ENCODE results near the gene REEP5. TPM values are rescaled to one million over a fixed set of nuclear protein-coding genes. Genes with fewer than 3 reads are reported as not detected.

The REEP5 gene
- polyA plus RNA-seq, 1 donor (not counting 4 experiments of a cell fraction or from before 2014, with no cell fraction given) = 298 TPM

DNA sequence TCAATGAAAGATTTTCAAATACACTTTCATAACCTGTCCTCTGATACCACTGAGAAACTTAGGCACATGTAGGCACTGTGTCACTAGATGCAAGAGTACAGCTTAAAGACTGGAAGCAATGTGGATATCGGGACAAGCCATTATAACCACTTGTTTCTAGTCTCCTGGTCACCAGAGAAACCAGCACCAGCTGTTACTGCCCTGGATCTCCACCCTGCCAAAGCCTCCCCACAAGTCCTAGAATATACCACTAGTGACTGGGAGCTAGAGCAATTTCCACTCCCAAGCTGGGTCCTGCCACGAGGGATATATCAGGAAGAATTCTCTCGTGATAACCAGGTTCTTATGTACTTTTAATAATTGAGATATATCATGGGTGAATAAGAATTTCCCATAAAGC, 19.5 kb downstream of the REEP5 start:
- H3K9ac ChIP-seq (ENCODE audit: control insufficient read depth, extremely low read depth, insufficient read depth, low read length) = no peak overlapping the region
- peaks cover 9 to 15% of the 10 kb centered on the region in 2 experiments for H3K36me3 ChIP-seq (ENCODE audit: control insufficient read depth in 2 of 2, extremely low read depth in 1 of 2, insufficient read depth in 2 of 2, low read length in 2 of 2)
- H3K79me2 ChIP-seq (ENCODE audit: control insufficient read depth, insufficient read depth, low read length) = peaks cover 40% of the 10 kb centered on the region

DNA sequence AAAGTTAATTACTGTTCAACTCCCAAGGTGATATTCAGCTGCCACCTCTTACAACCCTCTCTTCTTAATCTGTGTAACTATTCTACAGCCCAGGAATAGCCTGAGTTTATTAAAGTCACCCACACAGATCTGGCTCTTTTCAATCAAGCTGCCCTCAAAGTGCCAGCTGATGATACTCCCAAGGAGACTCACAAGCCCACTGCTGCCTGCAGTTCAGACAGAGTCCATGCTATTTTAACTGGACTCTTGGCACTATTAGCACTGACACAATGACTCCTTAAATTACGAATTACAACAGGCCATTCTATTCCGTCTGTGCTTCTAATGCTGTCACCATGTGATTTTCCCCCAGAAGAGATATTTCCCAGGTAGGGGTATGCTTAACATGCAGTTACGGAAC, 26.3 kb downstream of the REEP5 start:
- Histone ChIP-seq H2AFZ (ENCODE audit: control insufficient read depth, low read length) (no peak overlapping the region), H3K27me3 (ENCODE audit: control insufficient read depth, extremely low read depth, insufficient read depth, low read length) (no peaks in the 10 kb centered on the region), H3K9me3 (ENCODE audit: control insufficient read depth, low read depth, low read length) (no peaks in the 10 kb centered on the region), H3K79me2 (ENCODE audit: control insufficient read depth, insufficient read depth, low read length) (peaks cover 15% of the 10 kb centered on the region), H3K4me1 (ENCODE audit: control insufficient read depth, extremely low read depth, insufficient read depth, low read length) (no peaks in the 10 kb centered on the region), H3K27ac (ENCODE audit: control insufficient read depth, insufficient read depth, low read length) (no peak overlapping the region), H3K4me2 (ENCODE audit: control insufficient read depth, extremely low read depth, insufficient read depth, low read depth, low read length) (no peak overlapping the region), H3K9ac (ENCODE audit: control insufficient read depth, extremely low read depth, insufficient read depth, low read length) (no peak overlapping the region), H4K20me1 (ENCODE audit: control insufficient read depth, extremely low read depth, insufficient read depth, low read length) (no peaks in the 10 kb centered on the region), H3K4me3 (ENCODE audit: control insufficient read depth in 2 of 3, extremely low read depth in 1 of 3, insufficient read depth in 2 of 3, low read depth in 1 of 3, low read length in 3 of 3) (no peak overlapping the region), H3K9me1 (ENCODE audit: control insufficient read depth, extremely low read depth, insufficient read depth, low read length) (no peaks in the 10 kb centered on the region), H3K36me3 (ENCODE audit: control insufficient read depth in 2 of 2, extremely low read depth in 1 of 2, insufficient read depth in 2 of 2, low read length in 2 of 2) (peaks cover 14% of the 10 kb centered on the region in 2 experiments)
- no peak for DNase-seq (ENCODE audit: low read depth, low spot score)
- TF ChIP-seq EZH2 (IDR thresholded peaks at IDR 0.05; ENCODE audit: low read length) = no peak
- TF ChIP-seq, protein P1, sequence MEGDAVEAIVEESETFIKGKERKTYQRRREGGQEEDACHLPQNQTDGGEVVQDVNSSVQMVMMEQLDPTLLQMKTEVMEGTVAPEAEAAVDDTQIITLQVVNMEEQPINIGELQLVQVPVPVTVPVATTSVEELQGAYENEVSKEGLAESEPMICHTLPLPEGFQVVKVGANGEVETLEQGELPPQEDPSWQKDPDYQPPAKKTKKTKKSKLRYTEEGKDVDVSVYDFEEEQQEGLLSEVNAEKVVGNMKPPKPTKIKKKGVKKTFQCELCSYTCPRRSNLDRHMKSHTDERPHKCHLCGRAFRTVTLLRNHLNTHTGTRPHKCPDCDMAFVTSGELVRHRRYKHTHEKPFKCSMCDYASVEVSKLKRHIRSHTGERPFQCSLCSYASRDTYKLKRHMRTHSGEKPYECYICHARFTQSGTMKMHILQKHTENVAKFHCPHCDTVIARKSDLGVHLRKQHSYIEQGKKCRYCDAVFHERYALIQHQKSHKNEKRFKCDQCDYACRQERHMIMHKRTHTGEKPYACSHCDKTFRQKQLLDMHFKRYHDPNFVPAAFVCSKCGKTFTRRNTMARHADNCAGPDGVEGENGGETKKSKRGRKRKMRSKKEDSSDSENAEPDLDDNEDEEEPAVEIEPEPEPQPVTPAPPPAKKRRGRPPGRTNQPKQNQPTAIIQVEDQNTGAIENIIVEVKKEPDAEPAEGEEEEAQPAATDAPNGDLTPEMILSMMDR (optimal IDR thresholded peaks at IDR 0.05 in 1 of 3, IDR thresholded peaks at IDR 0.05 in 1 of 3, conservative IDR thresholded peaks at IDR 0.05 in 1 of 3; ENCODE audit: extremely low read depth in 1 of 3, insufficient read depth in 2 of 3, low read length in 3 of 3) = no peak
- dilution Hi-C loops (cut with MboI; ENCODE audit: extremely low pct_ligation_motif_present, low sequenced_read_pairs) = no loop called here
- no peak for FAIRE-seq

More for the DNA sequence above, 19.5 kb downstream of the REEP5 start:
- Histone ChIP-seq H3K9me1 (ENCODE audit: control insufficient read depth, extremely low read depth, insufficient read depth, low read length) (no peaks in the 10 kb centered on the region), H4K20me1 (ENCODE audit: control insufficient read depth, extremely low read depth, insufficient read depth, low read length) (peaks cover 3% of the 10 kb centered on the region), H3K4me2 (ENCODE audit: control insufficient read depth, extremely low read depth, insufficient read depth, low read depth, low read length) (no peak overlapping the region), H3K27me3 (ENCODE audit: control insufficient read depth, extremely low read depth, insufficient read depth, low read length) (no peaks in the 10 kb centered on the region), H3K4me1 (ENCODE audit: control insufficient read depth, extremely low read depth, insufficient read depth, low read length) (no peaks in the 10 kb centered on the region), H2AFZ (ENCODE audit: control insufficient read depth, low read length) (no peak overlapping the region), H3K27ac (ENCODE audit: control insufficient read depth, insufficient read depth, low read length) (no peak overlapping the region), H3K9me3 (ENCODE audit: control insufficient read depth, low read depth, low read length) (no peaks in the 10 kb centered on the region), H3K4me3 (ENCODE audit: control insufficient read depth in 2 of 3, extremely low read depth in 1 of 3, insufficient read depth in 2 of 3, low read depth in 1 of 3, low read length in 3 of 3) (no peak overlapping the region)
- no peak for TF ChIP-seq EZH2 (IDR thresholded peaks at IDR 0.05; ENCODE audit: low read length)
- TF ChIP-seq, protein P1 (optimal IDR thresholded peaks at IDR 0.05 in 1 of 3, IDR thresholded peaks at IDR 0.05 in 1 of 3, conservative IDR thresholded peaks at IDR 0.05 in 1 of 3; ENCODE audit: extremely low read depth in 1 of 3, insufficient read depth in 2 of 3, low read length in 3 of 3) = no peak
- no peak for DNase-seq (ENCODE audit: low read depth, low spot score)
- dilution Hi-C loops (cut with MboI; ENCODE audit: extremely low pct_ligation_motif_present, low sequenced_read_pairs) = no loop called here
- FAIRE-seq = no peak

All from keratinocyte (primary cell).